IMR-90 (cell line): Measurements from ENCODE around the gene DCST2. TPM values are rescaled to one million over a fixed set of nuclear protein-coding genes. Genes with fewer than 3 reads are reported as not detected.
"Not testable (repeated sequence)": the region's sequence is repeated elsewhere in the genome, so short reads cannot be mapped to it uniquely, and the experiment has no call there.

Experiments
- ATAC-seq: fragments of 200-7000 bp; cut with Tn5 transposase; 2 replicates; pipeline ENCODE4 v1.9.1; 2020; ENCODE audit warnings: low read depth, mild to moderate bottlenecking, moderate library complexity
- BruUV-seq: library from RNA; stranded (reverse); fragments of 400-500 nt; replicated peaks from 2 replicates; lab custom pipeline; 2021; lab: Mats Ljungman, UMichigan
- CTCF ChIA-PET: fragments of 300-600 bp; formaldehyde crosslinking; extraction: SDS; loops from one replicate; lab custom pipeline; 2021; ENCODE audit warnings: antibody characterized with exemption; lab: Yijun Ruan, JAX
- POLR2A ChIA-PET: fragments of 300-600 bp; sonication (Branson Sonifier 250); formaldehyde crosslinking; loops from one replicate; lab custom pipeline; 2022; ENCODE audit warnings: antibody characterized with exemption; ENCODE audit not compliant: unreplicated experiment; lab: Charles Lee
- DNase-seq: peaks from one replicate; pipeline ENCODE4 v3.0.0; 2013
- H2AFZ ChIP-seq: replicated peaks from 2 replicates; pipeline ENCODE3; 2013; ENCODE audit warnings: low read length, mild to moderate bottlenecking; ENCODE audit not compliant: poor library complexity
- H2AK5ac ChIP-seq: 2 replicates; pipeline ENCODE4 v1.6.1; 2013; ENCODE audit warnings: low read depth, low read length, inconsistent platforms
- H2AK9ac ChIP-seq: replicated peaks from 2 replicates; pipeline ENCODE3; 2013; ENCODE audit warnings: mild to moderate bottlenecking, low read depth, low read length, moderate library complexity; ENCODE audit not compliant: poor library complexity
- H2BK120ac ChIP-seq: 2 replicates; pipeline ENCODE4 v1.6.1; 2013; ENCODE audit warnings: low read depth, low read length, inconsistent platforms
- H2BK15ac ChIP-seq: 3 replicates; pipeline ENCODE4 v1.6.1; 2013; ENCODE audit warnings: low read depth, low read length, inconsistent platforms
- H2BK20ac ChIP-seq: 2 replicates; pipeline ENCODE4 v1.6.1; 2013; ENCODE audit warnings: low read depth, mild to moderate bottlenecking, inconsistent platforms, low read length, moderate library complexity
- H2BK5ac ChIP-seq: 2 replicates; pipeline ENCODE4 v1.6.1; 2013; ENCODE audit warnings: mild to moderate bottlenecking, low read depth, low read length, inconsistent platforms; ENCODE audit not compliant: poor library complexity, severe bottlenecking
- H3K14ac ChIP-seq: replicated peaks from 2 replicates; pipeline ENCODE4 v1.6.1; 2013; ENCODE audit warnings: low read depth, low read length, inconsistent platforms
- H3K18ac ChIP-seq: 2 replicates; pipeline ENCODE4 v1.6.1; 2013; ENCODE audit warnings: low read depth, low read length, control low read depth
- H3K23ac ChIP-seq: 2 replicates; pipeline ENCODE4 v1.6.1; 2013; ENCODE audit warnings: low read depth, low read length, inconsistent platforms
- H3K27ac ChIP-seq: 2 replicates; pipeline ENCODE4 v1.5.1; 2013; ENCODE audit warnings: mild to moderate bottlenecking, control low read depth, low read length; ENCODE audit not compliant: insufficient read depth
- H3K27me3 ChIP-seq: 2 replicates; pipeline ENCODE4 v1.6.1; 2013; ENCODE audit warnings: low read length; ENCODE audit not compliant: control insufficient read depth, insufficient read depth
- H3K36me3 ChIP-seq: 2 replicates; pipeline ENCODE4 v1.6.1; 2013; ENCODE audit warnings: low read length, mixed read lengths; ENCODE audit not compliant: control insufficient read depth, insufficient read depth
- H3K4ac ChIP-seq: 2 replicates; pipeline ENCODE4 v1.6.1; 2013; ENCODE audit warnings: low read depth, low read length, inconsistent platforms
- H3K4me1 ChIP-seq: 2 replicates; pipeline ENCODE4 v1.6.1; 2013; ENCODE audit warnings: low read length, mixed read lengths; ENCODE audit not compliant: control insufficient read depth, insufficient read depth
- H3K4me2 ChIP-seq: 2 replicates; pipeline ENCODE4 v1.6.1; 2013; ENCODE audit warnings: low read depth, mild to moderate bottlenecking, control low read depth, low read length, moderate library complexity
- H3K4me3 ChIP-seq: 2 replicates; pipeline ENCODE4 v1.5.1; 2013; ENCODE audit warnings: low read depth, mild to moderate bottlenecking, control low read depth, low read length, moderate library complexity; ENCODE audit not compliant: insufficient read depth
- H3K56ac ChIP-seq: 2 replicates; pipeline ENCODE4 v1.6.1; 2013; ENCODE audit warnings: low read length, inconsistent platforms; ENCODE audit not compliant: insufficient read depth; ENCODE audit errors: extremely low read depth
- H3K79me1 ChIP-seq, 2 experiments: 2 replicates each; pipeline ENCODE4 v1.6.1; 2013; ENCODE audit warnings: low read length in 2 of 2, inconsistent platforms in 1 of 2, low read depth in 1 of 2
- H3K9ac ChIP-seq: 2 replicates; pipeline ENCODE4 v1.6.1; 2013; ENCODE audit warnings: low read depth, low read length, control low read depth
- H3K9me1 ChIP-seq: 2 replicates; pipeline ENCODE4 v1.6.1; 2013; ENCODE audit warnings: low read length, inconsistent platforms; ENCODE audit not compliant: insufficient read depth
- H3K9me3 ChIP-seq: 2 replicates; pipeline ENCODE4 v1.6.1; 2013; ENCODE audit warnings: low read length; ENCODE audit not compliant: control insufficient read depth, insufficient read depth
- H4K20me1 ChIP-seq: 2 replicates; pipeline ENCODE4 v1.6.1; 2013; ENCODE audit warnings: low read length, inconsistent platforms; ENCODE audit not compliant: insufficient read depth
- H4K5ac ChIP-seq: 2 replicates; pipeline ENCODE4 v1.6.1; 2013; ENCODE audit warnings: mild to moderate bottlenecking, low read depth, low read length, control low read depth
- H4K8ac ChIP-seq, 2 experiments: 2 replicates each; pipeline ENCODE4 v1.6.1; 2013; ENCODE audit warnings: low read depth in 2 of 2, low read length in 2 of 2, control low read depth in 1 of 2, inconsistent platforms in 1 of 2
- H4K91ac ChIP-seq: 2 replicates; pipeline ENCODE4 v1.6.1; 2013; ENCODE audit warnings: low read depth, low read length, inconsistent platforms; ENCODE audit not compliant: insufficient read depth
- MAZ ChIP-seq: IDR thresholded peaks from 2 replicates; pipeline ENCODE4 v1.6.1; 2012; ENCODE audit warnings: low read depth, mild to moderate bottlenecking, low read length, improper control_type of control experiment, moderate library complexity, borderline replicate concordance
- RAD21 ChIP-seq: IDR thresholded peaks from 2 replicates; pipeline ENCODE4 v1.6.1; 2012; ENCODE audit warnings: low read length, improper control_type of control experiment
- SMC3 ChIP-seq: fragments of 150-350 bp; IDR thresholded peaks from 2 replicates; pipeline ENCODE4 v1.6.1; 2016; ENCODE audit warnings: low read depth, mild to moderate bottlenecking, antibody characterized with exemption, low read length, moderate library complexity
- WGBS, 2 experiments: methylation state at CpG; one replicate each; pipeline versions ENCODE4 v1.1.5 to v1.1.7; 2013; ENCODE audit warnings: missing lambda C conversion rate in 2 of 2; ENCODE audit not compliant: insufficient read length in 1 of 2; ENCODE audit errors: extremely low coverage in 2 of 2; 5-methylcytosine and 5-hydroxymethylcytosine counted together
- dilution Hi-C: fragments of 300-500 bp; cut with HindIII; formaldehyde crosslinking; loops from one replicate; pipeline ENCODE4 v1.14.3; 2018; ENCODE audit warnings: low sequenced_read_pairs; ENCODE audit not compliant: unreplicated experiment
- in situ Hi-C: fragments of 300-500 bp; cut with MboI; formaldehyde crosslinking; loops from 3 replicates; pipeline ENCODE4 v1.14.3; 2019; ENCODE audit warnings: low sequenced_read_pairs, inconsistent platforms, mixed read lengths
- intact Hi-C: fragments of 100-400 bp; cut with micrococcal nuclease; formaldehyde crosslinking; loops from 2 replicates; pipeline ENCODE4 v1.10.0; 2022
- polyA plus RNA-seq, 3 experiments: library from polyadenylated mRNA; depleted of rRNA; stranded (reverse); fragments of >200 nt; gene quantifications; 2 replicates each; pipeline ENCODE4 v1.2.3, GENCODE V29; 2012; ENCODE audit warnings: low replicate concordance in 1 of 3
- total RNA-seq: library from RNA; depleted of rRNA; stranded (reverse); fragments of >200 nt; gene quantifications from 2 replicates; pipeline ENCODE4 v1.2.3, GENCODE V29; 2012
- TF ChIP-seq, protein P1 (sequence below): conservative IDR thresholded peaks from 2 replicates; pipeline ENCODE4 v1.5.1; 2012; ENCODE audit warnings: mild to moderate bottlenecking, low read depth, low read length, improper control_type of control experiment

Gene DCST2
- total and polyA plus RNA-seq, 2 of the 4 experiments (the other 2 are of a cell fraction): 0.14 TPM; not detected in 1

DNA sequence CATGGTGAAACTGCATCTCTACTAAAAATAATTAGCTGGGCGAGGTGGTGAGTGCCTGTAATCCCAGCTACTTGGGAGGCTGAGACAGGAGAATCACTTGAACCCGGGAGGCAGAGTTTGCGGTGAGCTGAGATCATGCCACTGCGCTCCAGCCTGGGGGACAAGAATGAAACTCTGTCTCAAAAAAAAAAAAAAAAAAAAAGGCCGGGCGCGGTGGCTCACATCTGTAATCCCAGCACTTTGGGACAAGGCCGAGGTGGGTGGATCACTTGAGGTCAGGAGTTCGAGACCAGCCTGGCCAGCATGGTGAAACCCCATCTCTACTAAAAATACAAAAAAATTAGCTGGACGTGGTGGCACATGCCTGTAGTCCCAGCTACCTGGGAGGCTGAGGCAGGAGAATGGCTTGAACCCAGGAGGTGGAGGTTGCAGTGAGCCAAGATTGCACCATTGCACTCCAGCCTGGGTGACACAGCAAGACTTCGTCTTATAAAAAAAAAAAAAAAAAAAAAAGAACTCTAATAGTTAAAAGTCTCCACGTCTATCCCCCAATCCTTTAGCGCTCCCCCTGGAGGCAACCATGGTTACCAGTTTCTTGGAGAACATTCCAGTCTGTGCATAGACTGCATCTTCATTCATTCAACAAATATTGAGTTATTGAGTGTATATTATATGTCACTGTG, 38.1 kb downstream of the DCST2 start:
- TF ChIP-seq, protein P1, sequence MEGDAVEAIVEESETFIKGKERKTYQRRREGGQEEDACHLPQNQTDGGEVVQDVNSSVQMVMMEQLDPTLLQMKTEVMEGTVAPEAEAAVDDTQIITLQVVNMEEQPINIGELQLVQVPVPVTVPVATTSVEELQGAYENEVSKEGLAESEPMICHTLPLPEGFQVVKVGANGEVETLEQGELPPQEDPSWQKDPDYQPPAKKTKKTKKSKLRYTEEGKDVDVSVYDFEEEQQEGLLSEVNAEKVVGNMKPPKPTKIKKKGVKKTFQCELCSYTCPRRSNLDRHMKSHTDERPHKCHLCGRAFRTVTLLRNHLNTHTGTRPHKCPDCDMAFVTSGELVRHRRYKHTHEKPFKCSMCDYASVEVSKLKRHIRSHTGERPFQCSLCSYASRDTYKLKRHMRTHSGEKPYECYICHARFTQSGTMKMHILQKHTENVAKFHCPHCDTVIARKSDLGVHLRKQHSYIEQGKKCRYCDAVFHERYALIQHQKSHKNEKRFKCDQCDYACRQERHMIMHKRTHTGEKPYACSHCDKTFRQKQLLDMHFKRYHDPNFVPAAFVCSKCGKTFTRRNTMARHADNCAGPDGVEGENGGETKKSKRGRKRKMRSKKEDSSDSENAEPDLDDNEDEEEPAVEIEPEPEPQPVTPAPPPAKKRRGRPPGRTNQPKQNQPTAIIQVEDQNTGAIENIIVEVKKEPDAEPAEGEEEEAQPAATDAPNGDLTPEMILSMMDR: peak; percentile 64
- peak; percentile 47 for TF ChIP-seq SMC3
- 0 out of 2 replicates have a peak, but pooled peaks have one; percentile 21 for TF ChIP-seq MAZ
- peak; percentile 50 for TF ChIP-seq RAD21
- H3K9me1 ChIP-seq, BruUV-seq, H3K9ac ChIP-seq, H3K36me3 ChIP-seq, H2AK5ac ChIP-seq, H4K91ac ChIP-seq, H4K20me1 ChIP-seq, H2BK20ac ChIP-seq, H3K27me3 ChIP-seq, H3K18ac ChIP-seq, H3K4me3 ChIP-seq, in situ Hi-C loops, H2BK5ac ChIP-seq, H3K4me2 ChIP-seq, H3K4ac ChIP-seq, H3K27ac ChIP-seq, H4K5ac ChIP-seq, H3K14ac ChIP-seq, H2BK120ac ChIP-seq, dilution Hi-C loops, H3K23ac ChIP-seq, H4K8ac ChIP-seq, H2AFZ ChIP-seq, H3K56ac ChIP-seq, H2AK9ac ChIP-seq, H3K9me3 ChIP-seq, H2BK15ac ChIP-seq: not testable (repeated sequence)
- CTCF ChIA-PET: interaction anchor here (0.6 to 1.6 kb wide), 3 partner anchors 22 to 337 kb away, joined by 4 to 5 read pairs (median 4); no protein-coding TSS in a partner anchor
- POLR2A ChIA-PET: interaction anchor here (1.6 kb wide), 1 partner anchor 23 kb away, joined by 4 read pairs; no protein-coding TSS in a partner anchor
- intact Hi-C loops: loop anchor here (1.0 kb wide), 1 partner anchor 21 kb away; the partner anchor contains the start of gene CKS1B
- H3K79me1 ChIP-seq: peaks cover 0 to 14% of the 10 kb centered on the region in 2 experiments; a peak in 1 of 4 replicates
- peak; percentile 84 for DNase-seq
- peaks cover 13% of the 10 kb centered on the region for H3K4me1 ChIP-seq
- peak; percentile 48 for ATAC-seq
- no CpG with 5 or more reads among the region's 13 CpGs for WGBS, 2 experiments
